H1 (cell line): ENCODE measurements around the gene RDM1. TPM values are rescaled to one million over a fixed set of nuclear protein-coding genes. Genes with fewer than 3 reads are reported as not detected.

Experiments
- POLR2AphosphoS5 ChIP-seq: IDR thresholded peaks from 2 replicates; pipeline ENCODE4 v1.6.1; 2011; ENCODE audit warnings: low read depth, low read length
- SUZ12 ChIP-seq: fragments of 200-600 bp; sonication (generic); IDR thresholded peaks from 2 replicates; pipeline ENCODE4 v1.6.1; 2012; ENCODE audit warnings: mild to moderate bottlenecking, inconsistent platforms, low read length, moderate library complexity, mixed read lengths
- polyA plus RNA-seq, 7 experiments: library from polyadenylated mRNA; depleted of rRNA in 3 of 7; stranded (reverse) in 5 of 7; unstranded in 2 of 7; fragments of >200 nt in 5 of 7; fragments of 200-250 nt in 2 of 7; gene quantifications; 1 replicate in 5 of 7; 2 replicates in 1 of 7; 4 replicates in 1 of 7; pipeline versions ENCODE4 v1.2.1 to v1.2.3, GENCODE V29; 2011 to 2013; ENCODE audit warnings: missing spikeins in 2 of 7, mixed read lengths in 2 of 7
- total RNA-seq: library from RNA; stranded (reverse); fragmentation: NEBNext Ultra II Directional; extraction: Animal tissue kit (Norgen Biotek cat#: 25700); gene quantifications from 2 replicates; pipeline ENCODE4 v1.2.1, GENCODE V29; 2021

RDM1 gene
- total and polyA plus RNA-seq, 2 of the 8 experiments (the other 6 are each of a cell fraction or from before 2014, with no cell fraction given), result 7.3 to 9.7 TPM

DNA sequence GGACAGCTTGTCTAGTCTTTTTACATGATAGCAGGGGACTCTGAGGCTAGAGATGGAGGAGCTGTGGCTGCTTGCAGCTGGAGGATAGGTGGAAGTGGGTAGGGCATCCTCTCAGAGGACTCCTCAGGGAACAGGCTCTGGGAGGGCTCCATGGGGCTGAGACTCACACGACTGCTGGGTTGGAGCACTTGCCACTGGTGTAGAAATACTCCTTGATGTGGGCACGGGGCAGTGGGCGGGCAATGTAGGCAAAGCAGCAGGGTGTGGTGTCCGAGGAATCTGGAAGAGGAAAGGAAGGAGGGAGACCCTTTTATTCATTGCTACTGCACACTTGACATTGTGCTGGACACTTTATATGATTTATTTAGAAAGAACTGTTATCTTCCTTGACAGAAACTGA, 52.2 kb downstream of the RDM1 start (continued):
- TF ChIP-seq POLR2AphosphoS5 (no peak), SUZ12 (no peak)
